Epidermal melanocyte (primary cell): ENCODE measurements around the gene CASZ1.

ENCODE experiments used
- DNase-seq: peaks from one replicate; pipeline ENCODE4 v3.0.0; 2011; ENCODE audit warnings: low spot score; ENCODE audit not compliant: insufficient read length

The CASZ1 gene

DNA sequence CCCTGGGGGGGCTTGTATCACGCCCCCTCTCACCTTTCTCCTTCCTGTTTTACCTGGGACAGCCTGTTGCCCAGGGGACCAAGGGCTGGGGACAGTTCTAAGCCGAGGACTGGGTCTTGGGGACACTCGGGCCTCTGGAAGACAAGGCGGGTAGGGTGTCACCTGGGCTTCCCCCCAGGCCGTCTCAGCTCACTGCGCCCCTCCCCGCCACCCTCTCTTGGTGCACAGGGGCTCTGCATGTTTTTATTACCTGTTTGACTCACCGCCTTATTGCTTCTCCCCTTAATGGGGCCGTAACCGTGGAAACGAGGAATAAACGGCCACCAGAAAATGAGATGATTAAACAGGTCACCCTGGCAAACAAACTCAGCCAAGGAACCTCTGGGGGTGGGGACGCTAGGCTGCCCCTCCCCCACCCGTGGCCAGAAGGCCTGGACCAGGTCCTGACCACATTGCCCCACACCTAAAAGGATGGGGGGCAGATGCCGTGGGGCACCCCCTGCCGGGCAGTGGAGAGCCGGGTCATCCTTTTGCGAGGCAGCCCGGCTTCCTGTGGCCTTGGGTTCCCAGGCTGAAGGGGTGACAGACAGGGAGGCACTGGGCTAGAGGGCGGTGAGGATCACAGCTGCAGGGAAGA, 109.9 kb downstream of the CASZ1 start:
- no peak for DNase-seq

- DNase-seq = no peak
Observed at GRCh38 chr1:10685808-10686403, 110.5 kb downstream of the CASZ1 start.

DNA sequence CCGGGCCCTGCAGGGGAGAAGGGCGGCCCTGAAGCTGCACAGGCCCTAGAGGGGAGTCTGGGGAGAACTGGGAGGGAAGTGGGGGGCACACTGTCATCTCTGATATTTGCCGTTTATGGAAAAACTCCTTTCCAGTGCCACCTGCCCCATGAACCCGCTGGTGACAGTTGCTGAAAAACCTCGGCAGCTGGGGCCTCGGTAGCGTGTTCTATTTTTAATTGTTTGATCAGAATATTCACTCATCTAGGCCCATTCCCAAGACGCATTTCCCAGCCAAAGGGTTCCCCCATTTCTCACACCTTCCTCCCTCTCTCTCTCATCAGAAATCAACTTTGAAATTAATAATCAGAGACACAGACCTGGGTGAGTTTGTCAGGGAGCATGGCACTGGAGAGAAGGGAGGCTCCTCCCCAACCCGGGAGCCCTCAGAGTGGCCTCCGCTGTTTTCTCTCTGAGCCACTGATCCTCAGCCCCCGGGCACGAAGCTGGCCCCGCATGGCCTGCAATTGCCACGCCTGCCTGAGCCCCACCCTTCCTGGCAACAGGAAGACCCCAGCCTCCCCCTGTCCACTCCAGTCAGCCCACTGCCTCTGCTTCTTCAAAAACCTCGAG, 111.1 kb downstream of the CASZ1 start:
- no peak for DNase-seq

- no peak for DNase-seq
Observed at GRCh38 chr1:10684221-10684620, 112.2 kb downstream of the CASZ1 start.

GRCh38 chr1:10682449-10683309, 113.8 kb downstream of the CASZ1 start:
- no peak for DNase-seq

DNA sequence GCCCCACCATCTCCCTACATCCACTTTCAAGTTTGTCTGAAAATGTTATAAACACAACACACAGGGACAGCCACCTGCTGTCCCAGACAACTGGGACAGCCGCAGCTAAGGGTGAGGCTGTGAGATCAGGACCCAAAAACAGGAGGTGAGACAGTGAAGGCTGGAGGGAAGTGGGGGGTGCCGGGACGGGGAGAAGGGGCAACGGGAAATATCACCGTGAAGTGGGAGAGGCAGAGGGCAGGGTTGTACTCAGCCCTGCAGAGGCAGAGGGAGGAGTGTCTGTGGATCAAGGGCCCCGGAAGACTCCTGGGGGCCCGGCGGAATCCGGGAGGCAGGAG, 114.4 kb downstream of the CASZ1 start:
- DNase-seq = no peak

GRCh38 chr1:10681296-10682107, 114.9 kb downstream of the CASZ1 start:
- no peak for DNase-seq

- DNase-seq = no peak
Observed at GRCh38 chr1:10680487-10680886, 116.0 kb downstream of the CASZ1 start.

GRCh38 chr1:10679496-10680220, 116.8 kb downstream of the CASZ1 start:
- no peak for DNase-seq

- no peak for DNase-seq
Observed at GRCh38 chr1:10678852-10679251, 117.6 kb downstream of the CASZ1 start.

DNA sequence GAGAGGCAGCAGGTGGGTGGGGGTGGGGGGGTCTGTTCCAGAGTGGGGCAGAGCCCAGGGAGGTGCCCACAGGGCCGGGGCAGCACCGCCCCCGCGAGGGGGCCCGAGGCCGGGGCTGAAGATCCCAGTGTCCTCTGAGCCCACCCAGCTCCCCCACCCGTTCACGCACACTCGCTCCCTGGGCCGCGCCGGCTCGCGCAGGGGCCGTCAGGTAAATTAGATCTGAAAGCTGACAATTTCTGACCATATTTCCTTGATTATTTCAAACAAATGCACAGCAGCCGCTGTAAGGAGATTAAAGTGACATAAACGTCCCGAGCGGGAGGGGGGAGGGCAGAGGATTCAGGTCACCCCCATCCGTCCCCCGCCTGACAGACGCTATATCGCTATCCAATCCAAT, 118.0 kb downstream of the CASZ1 start:
- DNase-seq = no peak

DNA sequence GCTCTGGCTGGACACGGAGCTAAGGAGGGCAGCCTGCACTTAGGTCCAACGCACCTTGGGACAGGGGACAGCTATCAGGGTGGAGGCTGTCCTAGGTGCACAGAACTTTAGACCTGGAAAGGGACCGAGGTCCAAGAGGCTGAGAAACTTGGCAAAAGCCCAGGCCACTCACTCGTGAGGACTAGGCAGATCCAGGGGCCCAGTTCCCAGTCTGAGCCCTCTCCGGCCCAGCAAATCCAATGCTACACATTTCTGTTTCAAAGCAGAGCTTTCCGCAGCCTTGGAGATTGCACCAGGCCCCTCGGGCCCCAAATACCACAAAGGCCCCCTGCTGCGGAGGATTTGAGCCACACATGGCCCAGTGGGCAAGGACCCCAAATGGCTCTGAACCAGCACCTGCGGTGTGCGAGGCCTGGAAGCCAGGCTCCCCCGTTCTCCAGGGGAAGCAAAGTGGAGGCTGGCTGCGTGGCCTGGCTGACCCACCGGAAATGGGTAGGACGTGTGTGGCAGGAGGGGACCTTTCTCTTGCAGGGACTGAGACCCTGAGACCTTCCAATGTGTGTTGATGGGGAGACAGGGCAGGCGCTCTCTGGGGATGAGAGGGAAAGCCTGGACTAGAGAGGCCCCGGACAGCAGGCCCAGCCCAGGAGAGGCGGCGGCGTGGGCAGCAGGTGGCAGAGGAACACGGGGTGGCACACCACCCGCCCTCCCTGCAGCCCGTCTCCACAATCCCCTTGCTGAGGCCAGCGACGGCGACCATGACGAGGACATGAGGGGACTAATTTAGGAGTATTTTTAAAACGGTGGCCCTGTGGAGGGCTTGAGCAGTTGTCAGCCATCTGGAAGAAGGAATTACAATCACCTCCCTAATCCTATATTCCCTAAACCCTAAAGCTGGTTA, 118.7 kb downstream of the CASZ1 start:
- no peak for DNase-seq

- DNase-seq = no peak
Observed at GRCh38 chr1:10676963-10677362, 119.5 kb downstream of the CASZ1 start.

DNA sequence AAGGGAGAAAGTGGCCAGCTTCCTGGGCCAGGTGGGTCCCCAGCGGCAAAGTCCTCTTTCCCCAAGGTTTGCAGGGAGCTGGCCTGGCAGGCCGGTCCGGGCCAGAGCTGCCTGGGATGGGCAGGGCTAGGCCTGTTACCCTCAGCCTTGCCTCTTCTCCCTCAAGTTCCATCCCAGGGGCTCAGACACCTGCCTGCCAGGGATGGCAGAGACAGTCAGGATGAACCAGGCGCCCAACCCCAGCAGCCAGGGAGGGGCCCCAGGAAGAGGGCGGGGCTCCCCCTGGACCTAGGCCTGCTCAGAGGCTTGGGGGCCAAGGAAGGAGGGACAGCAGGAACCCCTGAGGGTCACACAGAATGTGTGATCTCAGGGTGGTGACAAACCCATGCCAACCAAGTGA, 120.6 kb downstream of the CASZ1 start:
- no peak for DNase-seq

GRCh38 chr1:10674700-10675609, 121.5 kb downstream of the CASZ1 start:
- DNase-seq = no peak

DNA sequence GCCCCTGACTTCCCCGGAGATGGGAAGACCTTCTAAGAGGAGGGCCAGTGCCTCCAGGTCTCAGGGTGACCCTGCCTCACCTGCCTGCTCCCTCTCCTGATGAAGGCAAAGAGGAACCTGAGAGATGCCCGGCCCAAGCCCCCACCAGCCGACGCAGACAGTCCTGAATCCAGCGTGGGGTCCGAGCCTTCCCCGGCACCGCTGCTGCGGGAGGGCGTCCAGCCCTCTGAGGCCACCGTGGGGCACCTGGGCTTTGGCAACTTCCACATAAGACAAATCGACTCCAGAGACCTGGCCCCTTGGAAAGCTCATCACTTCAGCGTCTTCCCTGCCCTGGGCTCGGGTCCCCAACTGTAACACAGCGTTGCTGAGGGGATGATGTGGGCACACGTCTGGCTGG, 122.2 kb downstream of the CASZ1 start:
- DNase-seq = no peak

GRCh38 chr1:10673109-10673711, 123.2 kb downstream of the CASZ1 start:
- no peak for DNase-seq

- DNase-seq = no peak
Observed at GRCh38 chr1:10672343-10673050, 123.9 kb downstream of the CASZ1 start.
